ENCODE results near the gene TRIM52. TPM values are rescaled to one million over a fixed set of nuclear protein-coding genes. Genes with fewer than 3 reads are reported as not detected.
"Not testable (repeated sequence)": the region's sequence is repeated elsewhere in the genome, so short reads cannot be mapped to it uniquely, and the experiment has no call there.

TRIM52 gene
- total RNA-seq (2014; rRNA removed; shearing (Covaris generic)): 2.2 and 3.3 TPM in 2 replicates
- polyA plus RNA-seq (2015; cell fraction: cytosol; rRNA removed): 2.8 TPM in 2 replicates
- 41.2 and 50.6 TPM in 2 replicates for polyA plus RNA-seq (2015; cell fraction: nucleus; rRNA removed)

DNA sequence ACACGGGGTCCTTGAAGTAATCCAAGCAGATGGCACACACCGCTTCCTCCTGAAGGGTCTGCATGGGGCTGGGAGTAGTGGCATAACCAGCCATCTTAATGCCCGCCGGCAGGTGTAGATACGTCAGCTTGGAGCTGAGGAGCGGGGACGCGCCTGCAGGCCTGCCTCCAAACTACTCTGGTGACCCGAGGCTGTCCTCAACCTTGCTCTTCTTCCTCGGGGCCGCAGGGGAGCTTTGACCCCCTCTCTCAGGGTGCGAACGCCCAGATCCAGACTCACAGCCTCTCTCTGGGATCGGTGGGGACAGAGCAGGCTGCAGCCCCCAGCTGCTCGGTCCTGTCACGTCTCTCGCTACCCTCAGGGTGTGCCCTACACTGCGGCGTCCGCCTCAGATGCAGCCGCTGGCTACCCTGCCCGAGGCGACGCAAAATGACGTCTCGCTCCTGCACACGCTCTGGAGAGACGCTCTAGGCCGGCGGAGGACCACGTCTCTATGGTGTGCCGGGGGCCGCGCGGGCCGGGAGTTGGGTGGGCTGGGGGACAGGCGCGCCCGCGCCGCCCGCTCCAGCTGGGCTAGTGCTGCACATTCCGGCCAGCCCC is at the start of gene TRIM52:
Gene TRIM52, minus strand, starts transcription at position 424 of the 600 bp plus-strand sequence. Its CDS starts 330 bp downstream, at position 94.
- peak; percentile 85 for DNase-seq (ENCODE audit: low read depth, low spot score)
- in situ Hi-C loops (cut with HindIII; ENCODE audit: low pct_unique_long_range_greater_than_20kb, low sequenced_read_pairs): no loop called here

DNA sequence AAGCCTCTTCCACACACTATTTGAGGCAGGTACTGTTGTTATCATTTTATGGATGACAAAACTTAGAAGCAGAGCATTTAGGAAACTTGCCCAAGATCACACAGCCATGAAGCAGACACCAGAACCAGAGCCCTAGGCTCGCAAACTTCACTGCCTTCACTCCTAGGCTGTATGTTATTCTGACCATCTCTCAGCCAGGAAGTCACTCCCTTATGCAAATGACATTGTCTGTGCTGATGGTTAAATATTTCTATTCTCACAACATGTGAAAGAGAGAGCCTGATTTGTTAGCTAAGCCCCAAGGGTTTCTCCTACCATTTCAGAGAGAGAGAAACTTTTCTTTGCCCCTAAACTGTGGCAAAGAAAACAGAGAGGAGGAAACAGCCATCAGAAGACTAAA is 26.4 kb upstream of the TRIM52 start:
- DNase-seq (ENCODE audit: low read depth, low spot score); in situ Hi-C loops (cut with HindIII; ENCODE audit: low pct_unique_long_range_greater_than_20kb, low sequenced_read_pairs): not testable (repeated sequence)

DNA sequence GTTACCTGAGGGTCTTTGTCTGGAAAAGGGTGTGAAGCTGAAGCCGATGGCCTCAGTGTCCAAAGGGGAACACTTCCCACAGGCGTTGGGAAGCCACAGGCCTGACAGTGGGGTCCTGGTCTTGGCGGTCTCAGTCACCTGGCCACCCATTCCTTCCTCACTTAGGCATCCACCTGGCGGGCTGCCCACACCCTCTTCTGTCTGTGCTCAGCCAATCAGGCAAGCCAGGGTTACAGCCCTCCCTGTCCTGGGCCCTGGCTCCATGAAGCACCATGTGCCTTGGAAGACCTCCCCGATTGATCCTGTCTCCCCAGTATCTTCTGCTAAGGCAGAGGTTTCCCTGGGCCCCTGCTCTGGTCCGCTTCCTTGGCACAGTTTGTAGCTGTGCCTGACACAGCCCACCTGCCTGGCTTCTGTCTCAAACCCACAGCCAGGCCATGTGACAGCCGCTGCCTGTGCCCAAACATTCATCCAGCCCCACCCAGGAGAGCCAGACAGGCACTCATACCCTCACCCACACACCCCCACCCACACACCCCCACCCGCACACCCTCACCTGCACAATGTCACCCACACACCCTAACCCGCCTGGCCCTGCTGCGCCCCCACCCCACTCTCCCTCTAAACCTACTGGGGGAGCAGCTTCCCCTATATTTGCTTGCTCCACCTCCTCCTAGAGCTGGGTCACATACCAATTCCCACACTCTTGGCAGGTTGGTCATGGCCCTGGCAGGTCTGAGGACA is 25.2 kb upstream of the TRIM52 start:
- DNase-seq (ENCODE audit: low read depth, low spot score); in situ Hi-C loops (cut with HindIII; ENCODE audit: low pct_unique_long_range_greater_than_20kb, low sequenced_read_pairs): not testable (repeated sequence)

DNA sequence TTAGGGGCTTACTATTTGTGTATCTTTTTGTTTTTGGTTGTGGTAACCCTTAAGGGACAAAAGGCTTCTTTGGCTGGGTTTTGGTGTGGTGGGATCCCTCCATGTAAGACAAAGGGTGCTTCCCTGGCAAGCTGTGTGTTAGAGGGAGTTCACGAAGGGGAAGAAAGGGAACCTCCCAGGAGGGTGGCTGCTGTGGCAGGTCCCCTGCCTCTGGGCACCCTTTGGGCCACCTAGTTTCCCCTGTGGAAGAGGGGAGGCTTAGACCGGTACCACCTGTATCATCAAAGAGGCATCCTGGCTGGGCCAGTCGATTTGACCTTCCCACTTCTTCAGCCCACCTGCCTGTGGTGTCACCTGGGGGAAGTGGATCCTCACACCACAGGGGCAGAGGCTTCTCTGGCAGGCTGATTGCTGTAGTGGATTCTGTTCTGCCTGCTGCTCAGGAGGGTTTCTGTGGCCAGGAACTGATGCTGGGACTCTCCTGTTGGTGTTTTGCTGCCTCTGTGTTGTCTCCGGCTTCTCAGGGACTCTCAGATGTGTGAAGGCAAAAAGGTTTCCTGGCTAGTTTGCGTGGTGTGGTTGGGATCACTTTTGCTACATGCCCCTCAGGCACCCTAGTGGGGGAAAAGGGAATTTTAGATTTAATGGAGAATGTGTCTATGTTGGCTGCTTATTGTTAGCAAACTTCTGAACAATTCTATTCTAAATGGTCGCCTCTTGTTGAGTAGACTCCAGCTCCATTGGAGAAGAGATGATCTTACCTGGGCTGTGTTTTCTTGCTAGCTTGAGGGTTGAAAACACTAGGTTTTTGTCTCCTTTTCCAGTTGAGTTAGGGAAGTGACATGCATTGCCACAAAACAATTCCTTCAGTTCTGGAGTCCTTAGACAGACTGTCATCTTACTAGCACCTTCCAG is 23.2 kb upstream of the TRIM52 start:
- in situ Hi-C loops (cut with HindIII; ENCODE audit: low pct_unique_long_range_greater_than_20kb, low sequenced_read_pairs): not testable (repeated sequence)

DNA sequence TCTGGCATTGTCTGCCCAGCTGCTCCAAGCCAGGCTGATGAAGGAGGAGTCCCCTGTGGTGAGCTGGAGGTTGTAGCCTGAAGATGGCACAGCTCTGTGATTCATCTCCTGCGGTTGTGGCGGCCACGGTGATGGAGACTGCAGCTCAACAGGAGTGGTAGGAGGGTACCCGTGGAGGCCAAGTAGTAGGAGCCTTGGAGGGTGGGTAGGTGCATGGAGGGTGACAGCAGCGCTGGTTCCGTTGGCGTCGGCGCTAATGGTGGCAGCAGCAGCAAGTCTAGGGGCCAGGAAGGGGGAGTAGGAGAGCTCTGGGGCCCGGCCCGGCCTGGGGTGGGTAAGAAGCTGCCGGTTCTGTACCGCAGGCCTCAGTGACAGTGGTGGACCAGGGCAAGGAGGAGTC is 22.4 kb upstream of the TRIM52 start:
- DNase-seq (ENCODE audit: low read depth, low spot score): no peak
- in situ Hi-C loops (cut with HindIII; ENCODE audit: low pct_unique_long_range_greater_than_20kb, low sequenced_read_pairs): no loop called here

More for the DNA sequence above, 23.2 kb upstream of the TRIM52 start:
- DNase-seq (ENCODE audit: low read depth, low spot score): not testable (repeated sequence)

DNA sequence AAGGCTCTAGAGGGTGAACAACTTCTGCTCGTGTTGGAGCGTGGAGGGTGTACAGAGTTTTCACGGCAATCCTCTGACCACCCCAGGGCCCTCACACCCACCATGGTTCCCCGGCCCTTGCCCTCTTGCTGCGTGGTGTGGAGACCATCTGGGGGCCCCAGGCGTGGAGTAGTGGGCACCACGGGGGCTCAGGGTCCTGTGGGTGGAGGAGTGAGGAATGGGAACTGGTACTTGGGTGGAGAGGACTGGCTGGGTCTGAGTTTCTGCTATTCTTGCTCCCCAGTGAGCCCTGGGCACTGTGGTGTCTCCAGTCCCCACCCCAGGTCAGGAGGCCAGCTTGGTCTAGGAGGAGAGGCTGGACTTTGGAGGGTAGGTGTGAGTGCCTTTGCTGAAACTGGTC is 21.9 kb upstream of the TRIM52 start:
- in situ Hi-C loops (cut with HindIII; ENCODE audit: low pct_unique_long_range_greater_than_20kb, low sequenced_read_pairs): no loop called here
- DNase-seq (ENCODE audit: low read depth, low spot score): no peak

DNA sequence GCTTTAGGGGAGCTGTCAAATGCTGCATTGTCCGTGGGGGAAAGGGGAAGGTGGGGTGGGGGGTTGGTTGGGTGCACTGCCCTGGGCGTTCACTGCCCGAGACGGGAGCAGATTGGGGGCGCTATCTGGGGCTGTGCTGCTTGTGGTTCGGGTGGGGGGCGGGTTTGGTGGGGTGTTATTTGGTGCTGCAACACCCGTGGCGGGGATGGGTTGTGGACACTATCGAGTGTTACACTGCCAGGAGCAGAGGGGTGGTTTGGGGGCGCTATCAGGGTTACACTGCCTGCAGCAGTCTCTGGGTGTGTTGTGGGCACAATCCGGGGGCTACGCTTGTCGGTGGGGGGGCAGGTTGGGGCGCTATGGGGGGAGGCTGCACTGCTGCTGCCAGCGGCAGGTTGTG is 21.5 kb upstream of the TRIM52 start:
- in situ Hi-C loops (cut with HindIII; ENCODE audit: low pct_unique_long_range_greater_than_20kb, low sequenced_read_pairs): not testable (repeated sequence)

DNA sequence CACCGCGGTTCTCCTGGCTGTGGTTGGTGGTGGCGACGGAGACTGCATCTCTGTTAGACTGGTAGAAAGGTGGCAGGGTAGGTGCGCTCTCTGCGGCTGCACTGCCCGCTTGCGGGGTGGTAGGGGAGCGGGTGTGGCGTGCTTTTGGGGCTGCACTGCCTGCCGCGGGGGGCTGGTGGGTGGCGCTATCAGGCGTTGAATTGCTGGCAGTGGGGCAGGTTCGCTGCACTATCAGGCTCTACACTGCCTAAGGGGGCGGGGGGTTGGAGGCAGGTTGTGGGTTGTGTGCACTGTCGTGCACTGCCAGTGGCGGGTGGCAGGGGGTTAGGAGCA is 21.0 kb upstream of the TRIM52 start:
- in situ Hi-C loops (cut with HindIII; ENCODE audit: low pct_unique_long_range_greater_than_20kb, low sequenced_read_pairs): no loop called here
- DNase-seq (ENCODE audit: low read depth, low spot score): no peak

More for the DNA sequence above, 21.5 kb upstream of the TRIM52 start:
- DNase-seq (ENCODE audit: low read depth, low spot score): not testable (repeated sequence)

DNA sequence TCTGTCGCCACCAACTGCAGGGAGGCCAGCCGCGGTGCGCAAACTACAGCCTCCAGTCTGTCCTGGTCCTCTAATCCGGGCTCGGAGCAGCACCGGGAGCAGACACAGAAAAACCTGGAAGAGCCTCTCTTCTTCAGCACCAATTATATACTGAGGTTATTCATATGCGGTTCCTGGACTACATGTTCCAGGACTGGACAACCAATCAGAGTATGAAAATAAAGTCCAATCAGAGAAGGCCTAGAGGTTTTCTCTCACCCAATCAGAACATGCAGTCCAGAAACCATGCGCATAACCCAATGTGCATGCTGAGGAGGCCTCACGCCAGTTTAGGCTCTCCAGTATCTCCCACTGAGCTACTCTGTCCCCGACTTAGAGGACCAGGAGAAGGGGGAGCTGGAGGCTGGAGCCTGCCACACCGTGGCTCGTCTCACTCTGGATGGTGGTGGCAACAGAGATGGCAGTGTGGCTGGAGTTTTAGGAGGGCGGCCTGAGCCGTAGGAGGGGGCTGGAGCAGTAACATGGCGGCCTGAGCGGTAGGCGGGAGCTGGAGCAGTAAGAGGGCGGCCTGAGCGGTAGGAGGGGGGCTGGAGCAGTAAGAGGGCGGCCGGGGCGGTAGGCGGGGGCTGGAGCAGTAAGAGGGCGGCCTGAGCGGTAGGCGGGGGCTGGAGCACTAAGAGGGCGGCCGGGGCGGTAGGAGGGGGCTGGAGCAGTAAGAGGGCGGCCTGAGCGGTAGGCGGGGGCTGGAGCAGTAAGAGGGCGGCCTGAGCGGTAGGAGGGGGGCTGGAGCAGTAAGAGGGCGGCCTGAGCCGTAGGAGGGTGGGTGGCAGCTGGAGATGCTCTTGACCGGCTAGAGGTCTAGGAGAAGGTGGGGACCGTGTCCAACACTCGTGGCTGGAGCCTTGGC is 20.4 kb upstream of the TRIM52 start:
- no peak for DNase-seq (ENCODE audit: low read depth, low spot score)
- in situ Hi-C loops (cut with HindIII; ENCODE audit: low pct_unique_long_range_greater_than_20kb, low sequenced_read_pairs): no loop called here

DNA sequence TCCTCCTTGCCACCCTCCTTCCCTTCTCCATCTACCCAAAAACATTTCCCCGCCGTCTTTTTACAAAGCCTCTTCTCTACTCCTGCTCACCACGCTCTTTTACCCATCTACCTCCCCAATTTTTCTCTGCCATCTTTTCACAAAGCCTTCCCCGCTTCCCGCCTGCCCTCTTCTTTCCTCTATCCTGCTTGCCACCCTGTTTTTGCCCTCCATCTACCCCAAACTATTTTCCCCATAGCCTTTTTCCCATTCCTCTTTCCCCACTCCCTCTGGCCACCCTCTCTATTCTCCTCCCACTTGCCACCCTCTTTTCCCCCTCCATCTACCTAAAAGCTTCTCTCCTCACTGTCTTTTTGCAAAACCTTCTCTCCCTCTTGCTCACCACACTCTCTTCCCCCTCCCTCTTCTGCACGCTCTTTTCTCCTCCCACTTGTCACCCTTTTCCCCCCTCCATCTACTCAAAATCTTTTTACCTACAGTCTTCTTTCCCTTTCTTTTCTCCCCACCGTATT is 19.4 kb upstream of the TRIM52 start:
- in situ Hi-C loops (cut with HindIII; ENCODE audit: low pct_unique_long_range_greater_than_20kb, low sequenced_read_pairs): no loop called here
- no peak for DNase-seq (ENCODE audit: low read depth, low spot score)

DNA sequence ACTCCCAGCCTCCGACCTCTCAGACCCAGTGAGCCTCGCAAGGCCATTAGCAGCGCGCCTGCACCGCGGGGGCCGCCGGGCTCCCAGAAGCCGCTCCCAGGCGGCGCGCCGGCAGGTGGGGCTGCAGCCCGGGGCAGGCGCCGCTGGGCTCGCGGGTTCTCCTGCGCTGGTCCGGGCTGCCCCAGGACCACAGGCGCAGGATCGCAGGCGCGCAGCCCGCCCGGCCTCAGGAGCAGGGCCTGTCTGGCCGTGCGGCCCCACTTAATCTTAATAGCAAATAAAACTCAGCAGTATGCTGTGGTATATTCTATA is 12.4 kb upstream of the TRIM52 start:
- DNase-seq (ENCODE audit: low read depth, low spot score): not testable (repeated sequence)

DNA sequence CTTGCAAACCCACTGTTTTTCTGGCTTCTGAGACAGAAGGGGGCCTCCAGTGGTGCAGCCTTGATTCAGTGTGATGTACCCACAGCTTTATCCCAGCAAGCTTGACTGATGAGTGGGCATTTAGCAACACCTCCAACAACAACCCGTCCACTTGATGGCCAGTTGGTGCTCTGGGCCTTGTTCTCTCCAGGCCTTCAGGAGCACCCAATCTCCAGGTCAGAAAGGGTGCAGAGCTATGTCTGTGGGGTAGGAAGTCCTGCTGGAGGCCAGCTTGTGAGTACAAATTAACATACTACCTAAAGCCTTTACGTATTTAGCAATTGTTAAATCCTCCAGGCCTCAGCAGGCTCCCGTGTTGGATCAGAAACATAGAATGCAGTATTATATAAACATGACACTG is 10.1 kb upstream of the TRIM52 start:
- DNase-seq (ENCODE audit: low read depth, low spot score): no peak
- in situ Hi-C loops (cut with HindIII; ENCODE audit: low pct_unique_long_range_greater_than_20kb, low sequenced_read_pairs): no loop called here

More for the DNA sequence above, 12.4 kb upstream of the TRIM52 start:
- in situ Hi-C loops (cut with HindIII; ENCODE audit: low pct_unique_long_range_greater_than_20kb, low sequenced_read_pairs): not testable (repeated sequence)

DNA sequence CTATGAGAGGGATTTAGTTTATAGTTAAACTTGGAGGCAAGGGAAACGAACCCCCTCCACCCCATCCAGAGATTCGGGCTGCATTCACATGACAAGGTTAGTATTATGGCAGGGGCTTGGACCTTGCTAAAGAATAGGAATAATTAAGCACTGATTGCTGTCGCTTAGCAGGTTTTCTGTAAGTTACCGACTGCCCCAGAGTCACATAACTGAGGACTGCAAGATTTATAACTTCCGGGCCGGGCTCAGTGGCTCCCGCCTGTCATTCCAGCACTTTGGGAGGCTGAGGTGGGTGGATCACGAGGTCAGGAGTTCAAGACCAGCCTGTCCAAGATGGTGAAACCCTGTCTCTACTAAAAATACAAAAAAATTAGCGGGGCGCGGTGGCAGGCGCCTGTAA is 7.0 kb upstream of the TRIM52 start:
- in situ Hi-C loops (cut with HindIII; ENCODE audit: low pct_unique_long_range_greater_than_20kb, low sequenced_read_pairs); DNase-seq (ENCODE audit: low read depth, low spot score): not testable (repeated sequence)

DNA sequence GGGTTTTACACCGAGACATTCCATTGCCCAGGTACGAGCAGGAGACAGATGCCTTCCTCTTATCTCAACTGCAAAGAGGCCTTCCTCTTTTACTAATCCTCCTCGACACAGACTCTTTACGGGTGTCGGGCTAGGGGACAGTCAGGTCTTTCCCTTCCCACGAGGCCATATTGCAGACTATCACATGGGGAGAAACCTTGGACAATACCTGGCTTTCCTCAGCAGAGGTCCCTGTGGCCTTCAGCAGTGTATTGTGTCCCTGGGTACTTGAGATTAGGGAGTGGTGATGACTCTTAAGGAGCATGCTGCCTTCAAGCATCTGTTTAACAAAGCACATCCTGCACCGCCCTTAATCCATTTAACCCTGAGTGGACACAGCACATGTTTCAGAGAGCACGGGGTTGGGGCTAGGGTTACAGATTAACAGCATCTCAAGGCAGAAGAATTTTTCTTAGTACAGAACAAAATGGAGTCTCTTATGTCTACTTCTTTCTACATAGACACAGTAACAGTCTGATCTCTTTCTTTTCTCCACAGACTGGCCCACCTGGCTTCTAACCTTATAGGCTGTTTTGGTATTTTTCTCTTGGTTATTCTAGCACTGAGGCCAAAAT is 6.5 kb upstream of the TRIM52 start:
- in situ Hi-C loops (cut with HindIII; ENCODE audit: low pct_unique_long_range_greater_than_20kb, low sequenced_read_pairs): not testable (repeated sequence)

DNA sequence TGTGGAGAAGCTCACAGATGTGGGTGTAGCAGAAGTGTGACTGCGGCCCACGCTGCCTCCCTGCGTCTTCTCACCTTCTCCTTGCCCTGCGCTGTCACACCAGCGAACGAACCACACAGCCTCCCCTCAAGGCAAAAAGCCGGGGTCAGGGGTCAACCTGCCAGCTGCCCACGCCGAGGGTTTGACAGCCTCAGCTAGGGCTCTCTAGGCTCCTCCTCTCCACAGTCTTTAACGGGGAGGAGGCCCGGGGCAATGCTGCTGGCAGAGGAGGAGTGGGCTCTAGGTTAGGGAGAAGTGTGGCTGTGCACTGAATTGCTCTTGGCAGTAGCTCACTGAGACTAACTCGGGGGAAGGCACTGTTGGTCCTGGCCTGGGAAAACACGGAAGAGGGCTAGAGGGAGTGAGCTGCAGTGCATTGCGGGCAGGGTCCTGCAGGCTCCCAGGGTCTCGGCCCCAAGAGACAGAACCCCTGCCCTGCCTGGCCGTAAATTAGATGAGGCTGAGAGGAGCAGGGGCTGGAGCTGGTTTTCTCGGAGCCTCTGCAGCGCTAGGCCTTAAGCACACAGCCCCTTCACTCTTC is 4.2 kb upstream of the TRIM52 start:
- DNase-seq (ENCODE audit: low read depth, low spot score): no peak
- in situ Hi-C loops (cut with HindIII; ENCODE audit: low pct_unique_long_range_greater_than_20kb, low sequenced_read_pairs): no loop called here

More for the DNA sequence above, 6.5 kb upstream of the TRIM52 start:
- not testable (repeated sequence) for DNase-seq (ENCODE audit: low read depth, low spot score)

DNA sequence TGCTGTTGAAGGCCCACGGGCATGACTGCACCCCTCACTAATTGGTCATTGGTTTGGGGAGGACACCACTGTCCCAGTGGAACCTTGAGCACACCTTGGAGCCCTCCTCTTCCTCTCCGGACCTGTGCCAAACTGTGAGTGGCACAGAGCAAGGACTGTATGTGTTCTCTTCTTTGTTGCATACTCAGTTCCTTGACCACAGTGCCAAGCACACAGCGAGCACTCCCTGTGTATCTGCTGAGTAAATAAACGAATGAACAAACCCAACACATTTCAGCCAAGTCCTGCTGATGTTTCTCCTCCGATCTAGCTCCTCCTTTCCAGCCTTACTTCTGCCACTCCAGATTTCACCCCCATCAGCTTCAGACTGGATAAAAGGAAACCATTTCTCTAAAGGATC is 2.7 kb upstream of the TRIM52 start:
- DNase-seq (ENCODE audit: low read depth, low spot score): no peak
- in situ Hi-C loops (cut with HindIII; ENCODE audit: low pct_unique_long_range_greater_than_20kb, low sequenced_read_pairs): no loop called here
